Lower leg skin (tissue), 4 donors: Measurements from ENCODE around the gene ALOX15. TPM values are rescaled to one million over a fixed set of nuclear protein-coding genes. Genes with fewer than 3 reads are reported as not detected.
"Not testable (repeated sequence)": the region's sequence is repeated elsewhere in the genome, so short reads cannot be mapped to it uniquely, and the experiment has no call there.

Experiments used
- DNase-seq, 2 donors: peaks; one replicate each; pipeline ENCODE4 v3.0.0-alpha.2; 2019; ENCODE audit warnings: low spot score in 2 of 2
- H3K4me3 ChIP-seq: fragments of 200-600 bp; sonication (generic); 2 replicates; pipeline ENCODE4 v1.5.1; 2017; ENCODE audit warnings: mild to moderate bottlenecking, low read depth; ENCODE audit not compliant: poor library complexity, severe bottlenecking
- POLR2A ChIP-seq, 2 donors: fragments of 450-650 bp; IDR thresholded peaks; one replicate each; pipeline ENCODE4 v1.6.1; 2016 to 2017; ENCODE audit warnings: antibody characterized with exemption in 2 of 2, mild to moderate bottlenecking in 1 of 2, moderate library complexity in 1 of 2
- WGBS, 2 donors: methylation state at CpG; one replicate each; pipeline ENCODE4 v1.1.5; 2018; 5-methylcytosine and 5-hydroxymethylcytosine counted together
- intact Hi-C: fragments of 100-400 bp; cut with DNase I; formaldehyde crosslinking; loops from one replicate; pipeline ENCODE4 v1.15.0; 2023; ENCODE audit warnings: low total_unique reads
- total RNA-seq, 4 donors: library from RNA; depleted of rRNA; stranded (reverse); fragments of >200 nt; gene quantifications; one replicate each; pipeline ENCODE4 v1.1.0, GENCODE V29; 2016
- TF ChIP-seq, protein P1 (sequence below), 3 donors: fragments of 450-650 bp; IDR thresholded peaks; one replicate each; pipeline ENCODE4 v1.5.1; 2016; ENCODE audit warnings: antibody characterized with exemption in 3 of 3, mild to moderate bottlenecking in 3 of 3, moderate library complexity in 2 of 3

The ALOX15 gene
- total RNA-seq, 4 donors from 2014 or later = 0.54 to 0.68 TPM; not detected in 2

DNA sequence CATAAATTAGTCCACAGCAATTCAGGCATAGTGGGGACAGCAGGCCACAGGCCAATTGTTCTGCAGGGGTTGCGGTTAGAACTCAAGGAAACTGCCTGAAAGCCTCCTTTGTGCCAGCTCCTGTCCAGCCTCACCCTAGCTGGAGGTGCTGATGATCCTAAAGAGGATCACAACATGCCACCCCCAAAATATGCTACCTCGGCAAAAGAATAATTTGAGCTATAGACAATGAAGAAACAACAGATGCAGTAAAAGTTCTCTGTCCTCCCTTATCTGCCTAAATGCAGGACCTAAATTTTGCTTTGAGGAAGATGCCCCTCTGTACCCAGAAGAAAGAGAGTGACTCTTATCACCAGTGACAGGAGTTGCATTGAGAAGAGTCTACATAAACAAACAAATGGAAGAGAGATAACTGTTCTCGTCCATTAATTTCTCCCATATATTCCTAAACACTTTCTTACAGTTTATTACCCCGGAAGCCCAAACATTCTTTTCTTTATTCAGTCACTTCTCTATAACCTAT, 14.7 kb downstream of the ALOX15 start:
- no peak overlapping the region for H3K4me3 ChIP-seq
- no peak for TF ChIP-seq POLR2A (IDR thresholded peaks at IDR 0.05)
- TF ChIP-seq, protein P1, sequence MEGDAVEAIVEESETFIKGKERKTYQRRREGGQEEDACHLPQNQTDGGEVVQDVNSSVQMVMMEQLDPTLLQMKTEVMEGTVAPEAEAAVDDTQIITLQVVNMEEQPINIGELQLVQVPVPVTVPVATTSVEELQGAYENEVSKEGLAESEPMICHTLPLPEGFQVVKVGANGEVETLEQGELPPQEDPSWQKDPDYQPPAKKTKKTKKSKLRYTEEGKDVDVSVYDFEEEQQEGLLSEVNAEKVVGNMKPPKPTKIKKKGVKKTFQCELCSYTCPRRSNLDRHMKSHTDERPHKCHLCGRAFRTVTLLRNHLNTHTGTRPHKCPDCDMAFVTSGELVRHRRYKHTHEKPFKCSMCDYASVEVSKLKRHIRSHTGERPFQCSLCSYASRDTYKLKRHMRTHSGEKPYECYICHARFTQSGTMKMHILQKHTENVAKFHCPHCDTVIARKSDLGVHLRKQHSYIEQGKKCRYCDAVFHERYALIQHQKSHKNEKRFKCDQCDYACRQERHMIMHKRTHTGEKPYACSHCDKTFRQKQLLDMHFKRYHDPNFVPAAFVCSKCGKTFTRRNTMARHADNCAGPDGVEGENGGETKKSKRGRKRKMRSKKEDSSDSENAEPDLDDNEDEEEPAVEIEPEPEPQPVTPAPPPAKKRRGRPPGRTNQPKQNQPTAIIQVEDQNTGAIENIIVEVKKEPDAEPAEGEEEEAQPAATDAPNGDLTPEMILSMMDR (IDR thresholded peaks at IDR 0.05) = no peak
- 73 to 79% methylated on average over 4 of the region's 4 CpGs for WGBS, 2 donors
- intact Hi-C loops = loop anchor here (5.0 kb wide), 1 partner anchor 204 kb away; no protein-coding TSS in a partner anchor
- no peak for DNase-seq

DNA sequence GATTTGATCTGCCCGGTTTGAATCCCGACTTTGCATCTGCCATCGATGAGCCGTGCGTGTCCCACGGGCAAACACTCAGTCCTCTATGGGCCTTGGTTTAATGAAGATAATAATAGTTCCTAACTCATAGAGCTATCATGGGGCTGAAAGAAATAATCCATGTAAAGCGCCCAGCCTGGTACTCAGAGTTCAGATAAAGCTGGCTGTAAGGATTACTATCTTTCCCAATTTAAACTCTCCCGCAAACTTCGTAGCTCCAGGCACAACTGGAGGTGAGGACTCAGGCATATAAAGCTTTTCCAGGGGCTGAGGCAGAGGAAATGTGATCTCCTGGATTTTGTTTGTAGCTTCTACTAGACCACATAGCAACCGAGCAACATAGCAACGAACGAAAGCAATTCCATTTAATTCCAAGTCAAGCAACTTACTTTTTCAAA, 16.3 kb downstream of the ALOX15 start:
- WGBS, 2 donors = 64 to 71% methylated on average over 12 of the region's 12 CpGs
- TF ChIP-seq POLR2A (IDR thresholded peaks at IDR 0.05) = no peak
- TF ChIP-seq, protein P1 (IDR thresholded peaks at IDR 0.05) = no peak
- intact Hi-C loops = loop anchor here (2.0 to 5.0 kb wide), 2 partner anchors 60 to 203 kb away; no protein-coding TSS in a partner anchor
- DNase-seq = no peak
- no peak overlapping the region for H3K4me3 ChIP-seq

DNA sequence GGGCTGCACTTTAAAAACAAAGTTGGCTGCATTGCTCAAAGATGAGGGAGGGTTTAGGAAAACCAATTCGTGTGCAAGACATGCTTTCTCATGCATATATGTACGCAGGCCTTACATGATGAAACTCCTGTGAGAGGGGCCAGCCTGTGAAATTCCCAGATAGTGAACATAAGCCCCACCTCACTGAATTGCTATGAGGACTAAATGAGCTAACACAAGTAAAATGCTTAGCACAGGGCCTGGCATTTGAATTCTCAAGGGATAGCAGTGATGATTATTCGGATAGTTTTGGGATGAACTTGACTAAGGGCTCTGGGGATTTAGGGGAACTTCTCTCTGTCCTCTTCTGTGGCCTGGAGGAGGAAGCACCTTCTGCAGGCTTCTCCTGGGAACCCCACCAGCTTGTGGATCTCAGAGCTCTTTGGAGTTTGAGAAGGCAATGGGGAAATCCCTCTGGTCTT, 17.0 kb downstream of the ALOX15 start:
- not testable (repeated sequence) for H3K4me3 ChIP-seq, DNase-seq
- WGBS, 2 donors = 62 to 69% methylated on average over 3 of the region's 3 CpGs
- intact Hi-C loops = loop anchor here (2.0 kb wide), 1 partner anchor 60 kb away; no protein-coding TSS in a partner anchor

DNA sequence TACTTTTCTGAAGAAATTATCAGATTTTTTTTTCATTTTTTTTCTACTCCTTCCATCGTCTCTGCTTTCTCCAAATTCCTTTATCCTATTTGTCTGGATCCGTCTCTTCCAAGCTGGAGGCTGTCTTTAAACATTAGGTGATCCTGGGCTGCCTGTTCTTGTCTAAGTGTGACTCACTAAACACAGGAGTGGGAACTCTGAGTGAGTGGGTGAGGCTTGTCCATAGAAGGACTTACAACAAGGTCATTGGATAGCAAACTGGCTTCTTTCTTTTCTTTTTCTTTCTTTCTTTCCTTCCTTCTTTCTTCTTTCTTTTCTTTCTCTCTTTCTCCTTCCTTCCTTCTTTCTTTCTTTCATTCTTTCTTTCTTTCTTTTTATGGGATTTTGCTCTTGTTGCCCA, 18.2 kb downstream of the ALOX15 start:
- DNase-seq = no peak
- 39 to 58% methylated on average over 2 of the region's 2 CpGs for WGBS, 2 donors
- H3K4me3 ChIP-seq = no peak overlapping the region
- intact Hi-C loops = no loop called here
- TF ChIP-seq, protein P1 (IDR thresholded peaks at IDR 0.05) = no peak
- TF ChIP-seq POLR2A (IDR thresholded peaks at IDR 0.05) = no peak

DNA sequence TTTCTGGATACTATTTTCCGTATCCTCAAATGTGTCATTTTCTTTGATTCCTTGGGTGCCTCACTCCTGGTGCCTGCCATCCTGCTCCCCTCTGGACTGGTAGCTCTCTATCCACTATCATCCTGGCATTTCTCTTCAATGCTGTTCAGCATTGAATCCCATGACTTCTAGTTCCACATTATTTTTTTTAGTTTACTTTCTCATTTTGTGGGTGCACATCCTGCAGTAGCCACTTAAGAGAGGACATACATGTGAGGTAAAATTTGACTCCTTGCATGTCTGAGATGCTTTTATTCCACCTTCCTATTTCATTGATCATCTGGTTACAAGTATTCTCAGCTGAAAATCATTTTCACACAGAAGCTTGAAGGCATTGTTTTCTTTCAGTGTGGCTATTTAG, 19.1 kb downstream of the ALOX15 start:
- intact Hi-C loops = no loop called here
- H3K4me3 ChIP-seq = no peak overlapping the region
- no peak for DNase-seq
- TF ChIP-seq, protein P1 (IDR thresholded peaks at IDR 0.05) = no peak
- TF ChIP-seq POLR2A (IDR thresholded peaks at IDR 0.05) = no peak
- WGBS, 2 donors = 90% methylated on average over 1 of the region's 1 CpG

DNA sequence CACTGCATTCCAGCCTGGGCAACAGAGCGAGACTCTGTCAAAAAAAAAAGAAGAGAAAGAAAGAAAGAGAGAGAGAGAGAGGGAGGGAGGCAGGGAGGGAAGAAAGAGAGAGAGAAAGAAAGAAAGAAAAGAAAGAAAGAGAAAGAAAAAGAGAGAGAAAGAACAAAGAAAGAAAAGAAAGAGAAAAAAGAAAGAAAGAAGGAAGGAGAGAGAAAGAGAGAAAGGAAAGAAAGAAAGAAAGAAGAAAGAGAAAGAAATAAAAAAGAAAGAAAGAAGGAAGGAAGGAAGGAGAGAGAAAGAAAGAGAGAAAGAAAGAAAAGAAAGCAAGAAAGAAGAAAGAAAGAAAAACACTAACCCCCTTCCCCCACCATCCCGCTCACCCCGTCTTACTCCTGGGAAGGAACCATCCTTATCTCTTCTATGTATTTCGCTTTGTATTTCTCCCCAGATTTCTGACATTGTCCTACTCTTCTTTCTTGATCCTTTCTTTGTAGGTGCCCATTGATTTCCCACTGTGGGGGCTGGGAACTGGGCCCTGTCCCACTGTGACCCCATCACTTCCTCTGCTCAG, 20.9 kb downstream of the ALOX15 start:
- no peak for DNase-seq
- TF ChIP-seq POLR2A (IDR thresholded peaks at IDR 0.05) = no peak
- TF ChIP-seq, protein P1 (IDR thresholded peaks at IDR 0.05) = no peak
- intact Hi-C loops = no loop called here
- WGBS, 2 donors = 94 to 95% methylated on average over 4 of the region's 4 CpGs
- H3K4me3 ChIP-seq = no peak overlapping the region
